Epithelial cell of prostate (primary cell): ENCODE results near the gene WNK2.
A peak's percentile ranks its signal among the peaks of the same experiment; 100 is the strongest.

Source experiments
- DNase-seq: peaks from one replicate; pipeline ENCODE4 v3.0.0-alpha.2; 2011; ENCODE audit warnings: low read depth, low spot score
- H3K27ac ChIP-seq: fragments of 450-650 bp; 2 replicates; pipeline ENCODE4 v1.5.1; 2017; ENCODE audit warnings: mild to moderate bottlenecking

The WNK2 gene

GRCh38 chr9:93210974-93211653, 27.2 kb downstream of the WNK2 start:
- no peak for DNase-seq
- H3K27ac ChIP-seq: no peak overlapping the region

- no peak overlapping the region for H3K27ac ChIP-seq
- DNase-seq: no peak
Observed at GRCh38 chr9:93211654-93212001, 27.7 kb downstream of the WNK2 start.

- H3K27ac ChIP-seq: no peak overlapping the region
Observed at GRCh38 chr9:93212409-93212808, 28.5 kb downstream of the WNK2 start.

GRCh38 chr9:93216073-93216365, 32.1 kb downstream of the WNK2 start:
- no peak overlapping the region for H3K27ac ChIP-seq
- DNase-seq: no peak

More at GRCh38 chr9:93212409-93212808, 28.5 kb downstream of the WNK2 start:
- no peak for DNase-seq

- H3K27ac ChIP-seq: no peak overlapping the region
- DNase-seq: no peak
Observed at GRCh38 chr9:93217706-93218105, 33.8 kb downstream of the WNK2 start.

GRCh38 chr9:93218161-93218560, 34.2 kb downstream of the WNK2 start:
- DNase-seq: no peak
- H3K27ac ChIP-seq: no peak overlapping the region

- DNase-seq: no peak
Observed at GRCh38 chr9:93218671-93219420, 34.9 kb downstream of the WNK2 start.

GRCh38 chr9:93219692-93220091, 35.8 kb downstream of the WNK2 start:
- DNase-seq: no peak

More at GRCh38 chr9:93218671-93219420, 34.9 kb downstream of the WNK2 start:
- H3K27ac ChIP-seq: no peak overlapping the region

GRCh38 chr9:93220627-93221026, 36.7 kb downstream of the WNK2 start:
- DNase-seq: no peak
- H3K27ac ChIP-seq: no peak overlapping the region

More at GRCh38 chr9:93219692-93220091, 35.8 kb downstream of the WNK2 start:
- H3K27ac ChIP-seq: no peak overlapping the region

- no peak overlapping the region for H3K27ac ChIP-seq
- no peak for DNase-seq
Observed at GRCh38 chr9:93221044-93221443, 37.1 kb downstream of the WNK2 start.

- no peak for DNase-seq
- H3K27ac ChIP-seq: peak overlapping the region; percentile 37
Observed at GRCh38 chr9:93222890-93223259, 38.9 kb downstream of the WNK2 start.

GRCh38 chr9:93223260-93224180, 39.6 kb downstream of the WNK2 start:
- peak; percentile 77 for DNase-seq
- peak overlapping the region; percentile 37 for H3K27ac ChIP-seq

GRCh38 chr9:93224591-93224990, 40.7 kb downstream of the WNK2 start:
- H3K27ac ChIP-seq: no peak overlapping the region
- peak; percentile 93 for DNase-seq

GRCh38 chr9:93225417-93225816, 41.5 kb downstream of the WNK2 start:
- no peak overlapping the region for H3K27ac ChIP-seq
- no peak for DNase-seq

- no peak overlapping the region for H3K27ac ChIP-seq
- DNase-seq: no peak
Observed at GRCh38 chr9:93225892-93226291, 42.0 kb downstream of the WNK2 start.

- H3K27ac ChIP-seq: no peak overlapping the region
- DNase-seq: no peak
Observed at GRCh38 chr9:93226819-93227218, 42.9 kb downstream of the WNK2 start.

GRCh38 chr9:93228030-93228429, 44.1 kb downstream of the WNK2 start:
- DNase-seq: no peak

GRCh38 chr9:93228453-93228852, 44.5 kb downstream of the WNK2 start:
- no peak for DNase-seq
- H3K27ac ChIP-seq: no peak overlapping the region

More at GRCh38 chr9:93228030-93228429, 44.1 kb downstream of the WNK2 start:
- no peak overlapping the region for H3K27ac ChIP-seq

- no peak for DNase-seq
- no peak overlapping the region for H3K27ac ChIP-seq
Observed at GRCh38 chr9:93229636-93230035, 45.7 kb downstream of the WNK2 start.

- H3K27ac ChIP-seq: no peak overlapping the region
- no peak for DNase-seq
Observed at GRCh38 chr9:93230185-93230584, 46.2 kb downstream of the WNK2 start.

- DNase-seq: no peak
Observed at GRCh38 chr9:93230601-93231000, 46.7 kb downstream of the WNK2 start.

More at GRCh38 chr9:93230601-93231000, 46.7 kb downstream of the WNK2 start:
- H3K27ac ChIP-seq: no peak overlapping the region
